K562 (cell line): ENCODE data around the gene PNPLA1. TPM values are rescaled to one million over a fixed set of nuclear protein-coding genes. Genes with fewer than 3 reads are reported as not detected.
A peak's percentile ranks its signal among the peaks of the same experiment; 100 is the strongest.

Experiments used
- CEBPB ChIP-seq: fragments of 450-650 bp; IDR thresholded peaks from 2 replicates; pipeline ENCODE4 v1.6.1; 2016; ENCODE audit warnings: missing genetic modification characterization, missing compliant biosample characterization
- CHD2 ChIP-seq: IDR thresholded peaks from 2 replicates; pipeline ENCODE4 v1.6.1; 2011; ENCODE audit warnings: low read depth, low read length
- CTBP1 ChIP-seq: fragments of 450-650 bp; IDR thresholded peaks from 2 replicates; pipeline ENCODE4 v1.6.1; 2016; ENCODE audit warnings: borderline replicate concordance
- DPF2 ChIP-seq: fragments of 450-650 bp; IDR thresholded peaks from 2 replicates; pipeline ENCODE4 v1.6.1; 2016
- HEY1 ChIP-seq: fragments of 250-450 bp; sonication (Bioruptor Pico); IDR thresholded peaks from 2 replicates; pipeline ENCODE4 v1.5.0; 2020; ENCODE audit warnings: mild to moderate bottlenecking, moderate library complexity, borderline replicate concordance
- HNRNPLL ChIP-seq: fragments of 200-400 bp; formaldehyde crosslinking; IDR thresholded peaks from 2 replicates; pipeline ENCODE4 v1.6.1; 2017; ENCODE audit warnings: low read length, low read depth, mild to moderate bottlenecking; ENCODE audit not compliant: poor library complexity, severe bottlenecking
- JUN ChIP-seq, 2 experiments: sonication (generic) in 1 of 2; formaldehyde crosslinking in 1 of 2; IDR thresholded peaks; 2 replicates each; pipeline versions ENCODE4 v1.6.1 to v1.8.0; 2012 to 2022; ENCODE audit warnings: borderline replicate concordance in 2 of 2, mild to moderate bottlenecking in 2 of 2, improper control_type of control experiment in 1 of 2, low read depth in 1 of 2, low read length in 1 of 2, missing genetic modification reagents in 1 of 2
- TSC22D4 ChIP-seq: fragments of 450-650 bp; IDR thresholded peaks from 2 replicates; pipeline ENCODE4 v1.6.1; 2016; ENCODE audit warnings: missing genetic modification characterization, missing biosample characterization, control low read depth
- ZBTB1 ChIP-seq: sonication (generic); formaldehyde crosslinking; IDR thresholded peaks from 2 replicates; pipeline ENCODE4 v1.8.1; 2023; ENCODE audit warnings: missing genetic modification reagents, low read depth, mild to moderate bottlenecking, borderline replicate concordance
- ZBTB40 ChIP-seq, 2 experiments: fragments of 450-650 bp in 1 of 2; sonication (generic) in 1 of 2; formaldehyde crosslinking in 1 of 2; IDR thresholded peaks; 2 replicates each; pipeline versions ENCODE4 v1.7.1 to v1.9.0; 2016 to 2022; ENCODE audit warnings: inconsistent platforms in 1 of 2, mild to moderate bottlenecking in 1 of 2, missing genetic modification reagents in 1 of 2
- ZNF324 ChIP-seq: fragments of 250-450 bp; sonication (Bioruptor Pico); IDR thresholded peaks from 2 replicates; pipeline ENCODE4 v1.4.0; 2020; ENCODE audit warnings: mild to moderate bottlenecking
- polyA plus RNA-seq, 8 experiments: library from polyadenylated mRNA; depleted of rRNA in 4 of 8; stranded (reverse) in 5 of 8; unstranded in 3 of 8; fragments of >200 nt; fragmentation: Nextera tagmentation in 2 of 8; fragmentation: Illumina TruSeq in 1 of 8; extraction: Ambion mirVana in 2 of 8; extraction: Trizol in 1 of 8; gene quantifications; 2 replicates each; pipeline versions ENCODE4 v1.2.1 to v1.2.3, GENCODE V29; 2011 to 2014; ENCODE audit warnings: inconsistent platforms in 1 of 8, missing spikeins in 1 of 8
- total RNA-seq, 7 experiments: library from RNA; depleted of rRNA in 6 of 7; stranded (reverse); fragments of >200 nt in 6 of 7; fragmentation: Illumina TruSeq in 2 of 7; extraction: Trizol in 2 of 7; gene quantifications; 2 replicates each; pipeline versions ENCODE4 v1.2.1 to v1.2.3, GENCODE V29; 2011 to 2021; ENCODE audit warnings: low replicate concordance in 1 of 7
- TF ChIP-seq, protein P1 (sequence below): fragments of 250-450 bp; sonication (Bioruptor Pico); IDR thresholded peaks from 2 replicates; pipeline ENCODE4 v1.5.0; 2021
- TF ChIP-seq, protein P2 (sequence below): fragments of 200-800 bp; sonication (Bioruptor generic); IDR thresholded peaks from 2 replicates; pipeline ENCODE4 v1.6.1; 2017; ENCODE audit warnings: missing genetic modification characterization, missing compliant biosample characterization
- TF ChIP-seq, protein P3 (sequence below), 2 experiments: fragments of 450-650 bp in 1 of 2; sonication (generic) in 1 of 2; formaldehyde crosslinking in 1 of 2; IDR thresholded peaks in 1 of 2; conservative IDR thresholded peaks in 1 of 2; 2 replicates each; pipeline versions ENCODE4 v1.6.1 to v1.8.1; 2016 to 2023; ENCODE audit warnings: mild to moderate bottlenecking in 2 of 2, moderate library complexity in 2 of 2, inconsistent platforms in 1 of 2, missing genetic modification reagents in 1 of 2

The PNPLA1 gene
- total and polyA plus RNA-seq, 9 of the 15 experiments (the other 6 are each of a cell fraction or from before 2014, with no cell fraction given), result 0.04 to 0.27 (median 0.13) TPM; not detected in 2

DNA sequence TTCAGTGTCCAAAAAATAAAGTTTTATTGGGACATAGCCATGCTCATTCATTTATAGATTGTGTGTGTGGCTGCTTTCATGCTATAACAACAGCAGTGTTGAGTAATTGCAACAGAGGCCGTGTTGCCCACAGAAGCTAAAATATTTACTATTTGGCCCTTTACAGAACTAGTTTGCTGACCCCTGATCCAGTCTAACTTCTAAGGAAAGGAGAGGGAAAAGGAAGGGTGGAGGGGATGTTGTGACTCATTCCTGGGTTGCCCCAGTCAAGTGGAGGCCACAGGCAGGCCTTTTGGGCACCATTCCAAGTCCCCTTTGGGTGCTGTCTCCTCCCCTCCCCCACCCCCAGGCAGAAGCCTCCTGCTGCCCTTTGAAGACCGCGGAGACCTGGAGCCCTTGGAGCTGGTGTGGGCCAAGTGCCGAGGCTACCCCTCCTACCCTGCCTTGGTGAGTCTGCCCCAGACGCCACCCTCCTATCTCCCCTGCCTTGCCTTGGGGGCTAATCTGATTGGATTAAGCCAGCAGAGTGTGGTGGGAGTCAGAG is 44.9 kb upstream of the PNPLA1 start (continued):
- TF ChIP-seq ZBTB40 (IDR thresholded peaks at IDR 0.05) (peak; percentile 94), ZBTB40 (CRISPR knock-in tag; IDR thresholded peaks at IDR 0.05) (peak; percentile 88), HNRNPLL (no peak), ZNF324 (CRISPR knock-in tag) (no peak), TSC22D4 (tag) (no peak), CEBPB (peak; percentile 77), ZBTB1 (CRISPR knock-in tag) (no peak), DPF2 (peak; percentile 86), CTBP1 (peak; percentile 49; the same call in 1 of the 2 replicates), HEY1 (CRISPR knock-in tag) (no peak), JUN (IDR thresholded peaks at IDR 0.05; ENCODE audit: borderline replicate concordance, low read depth, low read length) (peak; percentile 69; the same call in 1 of the 2 replicates), JUN (CRISPR knock-in tag; IDR thresholded peaks at IDR 0.05; ENCODE audit: borderline replicate concordance) (0 out of 2 replicates have a peak, but pooled peaks have one; percentile 40), CHD2 (0 out of 2 replicates have a peak, but pooled peaks have one; percentile 22)
- TF ChIP-seq, protein P1, sequence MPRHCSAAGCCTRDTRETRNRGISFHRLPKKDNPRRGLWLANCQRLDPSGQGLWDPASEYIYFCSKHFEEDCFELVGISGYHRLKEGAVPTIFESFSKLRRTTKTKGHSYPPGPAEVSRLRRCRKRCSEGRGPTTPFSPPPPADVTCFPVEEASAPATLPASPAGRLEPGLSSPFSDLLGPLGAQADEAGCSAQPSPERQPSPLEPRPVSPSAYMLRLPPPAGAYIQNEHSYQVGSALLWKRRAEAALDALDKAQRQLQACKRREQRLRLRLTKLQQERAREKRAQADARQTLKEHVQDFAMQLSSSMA (CRISPR knock-in tag), result no peak
- TF ChIP-seq, protein P2, sequence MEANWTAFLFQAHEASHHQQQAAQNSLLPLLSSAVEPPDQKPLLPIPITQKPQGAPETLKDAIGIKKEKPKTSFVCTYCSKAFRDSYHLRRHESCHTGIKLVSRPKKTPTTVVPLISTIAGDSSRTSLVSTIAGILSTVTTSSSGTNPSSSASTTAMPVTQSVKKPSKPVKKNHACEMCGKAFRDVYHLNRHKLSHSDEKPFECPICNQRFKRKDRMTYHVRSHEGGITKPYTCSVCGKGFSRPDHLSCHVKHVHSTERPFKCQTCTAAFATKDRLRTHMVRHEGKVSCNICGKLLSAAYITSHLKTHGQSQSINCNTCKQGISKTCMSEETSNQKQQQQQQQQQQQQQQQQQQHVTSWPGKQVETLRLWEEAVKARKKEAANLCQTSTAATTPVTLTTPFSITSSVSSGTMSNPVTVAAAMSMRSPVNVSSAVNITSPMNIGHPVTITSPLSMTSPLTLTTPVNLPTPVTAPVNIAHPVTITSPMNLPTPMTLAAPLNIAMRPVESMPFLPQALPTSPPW (CRISPR knock-in tag), result peak; percentile 40; the same call in 1 of the 2 replicates
- TF ChIP-seq, protein P3, sequence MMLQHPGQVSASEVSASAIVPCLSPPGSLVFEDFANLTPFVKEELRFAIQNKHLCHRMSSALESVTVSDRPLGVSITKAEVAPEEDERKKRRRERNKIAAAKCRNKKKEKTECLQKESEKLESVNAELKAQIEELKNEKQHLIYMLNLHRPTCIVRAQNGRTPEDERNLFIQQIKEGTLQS (IDR thresholded peaks at IDR 0.05), result peak; percentile 85
- TF ChIP-seq, protein P3 (CRISPR knock-in tag; conservative IDR thresholded peaks at IDR 0.05), result no peak
